ENCODE results near the gene STX1A.
A peak's percentile ranks its signal among the peaks of the same experiment; 100 is the strongest.
"Not testable (repeated sequence)": the region's sequence is repeated elsewhere in the genome, so short reads cannot be mapped to it uniquely, and the experiment has no call there.

The STX1A gene

GRCh38 chr7:73680501-73680900, 39.0 kb downstream of the STX1A start:
- DNase-seq, result no peak

- DNase-seq, result no peak
Measured at GRCh38 chr7:73679709-73680108, 39.8 kb downstream of the STX1A start.

- DNase-seq, result no peak
Measured at GRCh38 chr7:73678862-73679261, 40.6 kb downstream of the STX1A start.

GRCh38 chr7:73676062-73676461, 43.4 kb downstream of the STX1A start:
- not testable (repeated sequence) for DNase-seq

- DNase-seq, result no peak
Measured at GRCh38 chr7:73674468-73675124, 44.9 kb downstream of the STX1A start.

GRCh38 chr7:73671857-73672445, 47.5 kb downstream of the STX1A start:
- DNase-seq, result no peak

GRCh38 chr7:73671322-73671661, 48.2 kb downstream of the STX1A start:
- DNase-seq, result no peak

GRCh38 chr7:73669858-73670385, 49.5 kb downstream of the STX1A start:
- DNase-seq, result no peak

- DNase-seq, result no peak
Measured at GRCh38 chr7:73669288-73669701, 50.2 kb downstream of the STX1A start.

- DNase-seq, result no peak
Measured at GRCh38 chr7:73668886-73669230, 50.6 kb downstream of the STX1A start.

- DNase-seq, result peak; percentile 7
Measured at GRCh38 chr7:73668103-73668885, 51.2 kb downstream of the STX1A start.

- peak; percentile 87 for DNase-seq
Measured at GRCh38 chr7:73667344-73668102, 51.9 kb downstream of the STX1A start, which contains the start of gene VPS37D. Gene VPS37D, plus strand, starts transcription at chr7:73667831. Its CDS starts 128 bp downstream, at chr7:73667959.

GRCh38 chr7:73663033-73663432, 56.4 kb downstream of the STX1A start:
- no peak for DNase-seq

- not testable (repeated sequence) for DNase-seq
Measured at GRCh38 chr7:73660594-73660993, 58.9 kb downstream of the STX1A start.

- no peak for DNase-seq
Measured at GRCh38 chr7:73659983-73660382, 59.5 kb downstream of the STX1A start.

GRCh38 chr7:73655309-73655708, 64.2 kb downstream of the STX1A start:
- DNase-seq, result not testable (repeated sequence)

- no peak for DNase-seq
Measured at GRCh38 chr7:73652541-73652949, 66.9 kb downstream of the STX1A start.

- no peak for DNase-seq
Measured at GRCh38 chr7:73650524-73650923, 68.9 kb downstream of the STX1A start.

GRCh38 chr7:73649576-73649975, 69.9 kb downstream of the STX1A start:
- no peak for DNase-seq
